GM18858 (cell line): ENCODE results near the gene P2RX3.

Source experiments
- ATAC-seq: cut with Tn5 transposase; IDR thresholded peaks from one replicate; pipeline ENCODE4 v1.9.1; 2021; ENCODE audit not compliant: unreplicated experiment

The P2RX3 gene

DNA sequence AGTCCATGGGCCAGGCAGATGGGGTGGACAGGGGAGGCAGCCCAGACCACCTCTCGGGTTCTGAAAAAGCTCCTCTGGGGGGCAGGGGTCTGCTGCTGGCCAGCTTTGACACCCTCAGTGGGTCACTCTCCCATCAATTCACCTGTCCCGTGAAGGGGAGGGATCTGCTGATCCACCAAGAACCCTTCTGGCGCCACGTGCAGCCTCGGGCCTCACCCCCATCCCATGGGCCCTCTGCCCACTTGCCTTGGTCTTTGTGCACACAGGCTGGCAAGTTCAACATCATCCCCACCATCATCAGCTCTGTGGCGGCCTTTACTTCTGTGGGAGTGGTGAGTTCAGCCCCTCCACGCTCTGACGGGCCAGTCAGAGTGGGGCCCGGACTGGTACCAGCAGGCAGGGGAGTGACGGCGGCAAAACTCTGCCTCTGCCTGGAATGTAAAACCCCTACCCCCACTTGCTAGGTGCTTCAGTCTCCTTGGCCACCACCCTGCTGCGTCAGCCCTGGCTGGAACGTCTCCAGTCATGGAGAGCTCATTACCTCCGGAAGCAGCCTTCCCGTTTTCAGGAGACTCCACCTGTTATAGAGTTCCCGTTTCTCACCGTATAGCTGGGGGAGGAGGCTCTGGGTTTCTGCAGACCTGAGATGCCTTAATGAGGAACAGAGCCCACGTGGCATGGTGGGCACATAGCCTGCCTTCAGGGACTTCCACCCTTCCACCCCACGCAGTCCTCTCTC lies 30.1 kb downstream of the P2RX3 start:
- ATAC-seq = no peak

- ATAC-seq = no peak
Observed at GRCh38 chr11:57368845-57369232, 30.7 kb downstream of the P2RX3 start.

DNA sequence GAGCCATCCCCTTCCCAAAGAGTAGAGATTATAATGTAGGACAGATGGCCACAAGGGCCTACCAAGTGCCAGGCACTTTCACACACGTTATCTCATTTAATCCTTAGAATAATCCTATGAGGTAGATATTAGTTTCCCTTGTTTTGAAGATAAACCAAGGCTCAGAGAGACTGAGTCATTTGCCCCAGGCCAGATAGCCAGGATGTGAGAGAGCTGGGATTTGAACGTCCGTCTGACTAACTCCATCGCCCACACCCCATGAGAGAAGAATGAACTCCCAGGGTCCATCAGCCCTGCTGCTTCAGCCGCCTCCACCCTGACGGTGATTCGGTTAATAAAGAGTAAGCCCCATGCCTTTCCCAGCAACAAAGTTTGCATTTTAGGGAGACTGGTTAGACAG lies 32.1 kb downstream of the P2RX3 start:
- ATAC-seq = no peak

GRCh38 chr11:57370941-57371340 lies 32.8 kb downstream of the P2RX3 start:
- ATAC-seq = no peak

GRCh38 chr11:57373146-57373545 lies 35.0 kb downstream of the P2RX3 start:
- ATAC-seq = no peak

- ATAC-seq = no peak
Observed at GRCh38 chr11:57374966-57375365, 36.8 kb downstream of the P2RX3 start.

DNA sequence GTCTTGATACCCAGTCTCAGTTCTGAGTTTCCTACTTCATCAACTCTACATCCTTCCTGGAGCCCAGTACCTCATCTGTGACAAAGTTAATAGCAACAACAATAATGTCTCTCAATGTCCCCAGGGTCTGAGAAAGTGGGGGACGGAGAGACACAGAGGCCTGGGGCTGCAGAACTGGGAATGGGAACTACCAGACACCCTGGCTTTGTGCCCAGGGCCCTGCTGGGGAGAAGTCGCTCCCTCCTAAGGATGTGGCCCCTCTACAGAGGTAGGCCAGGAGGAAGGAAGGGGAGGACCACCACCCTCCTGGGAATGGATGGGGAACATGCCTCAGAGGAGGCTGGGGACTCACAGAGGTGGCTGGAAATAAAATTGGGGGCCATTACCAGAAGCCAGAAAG lies 37.3 kb downstream of the P2RX3 start:
- ATAC-seq = no peak

GRCh38 chr11:57376095-57377090 lies 38.2 kb downstream of the P2RX3 start:
- no peak for ATAC-seq

GRCh38 chr11:57377107-57377506 lies 39.0 kb downstream of the P2RX3 start:
- no peak for ATAC-seq

- no peak for ATAC-seq
Observed at GRCh38 chr11:57378186-57378585, 40.0 kb downstream of the P2RX3 start.

DNA sequence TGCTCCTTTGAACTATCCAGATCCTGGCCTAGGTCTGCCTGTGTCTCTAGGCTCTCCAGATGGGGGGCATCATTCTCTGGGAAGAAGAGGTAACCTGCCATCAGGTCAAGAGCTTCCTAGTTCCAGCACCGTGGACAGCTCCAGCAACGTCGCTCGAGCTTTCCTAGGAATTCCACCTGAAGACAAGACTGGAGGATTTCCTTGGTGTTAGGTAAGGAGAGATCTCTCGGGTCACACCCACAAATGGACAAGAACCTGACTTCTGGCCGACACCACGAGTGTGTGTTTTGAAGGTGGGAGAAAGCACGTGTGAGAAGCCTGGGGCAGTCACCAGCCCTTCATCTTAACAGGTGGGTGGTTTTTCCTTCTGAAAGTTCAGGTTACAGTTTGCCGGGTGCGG lies 41.6 kb downstream of the P2RX3 start:
- ATAC-seq = no peak

- ATAC-seq = no peak
Observed at GRCh38 chr11:57380975-57381374, 42.8 kb downstream of the P2RX3 start, which contains the start of gene PRG3. PRG3 (minus strand) TSS chr11:57381150; CDS start chr11:57380708, 442 bp downstream.

GRCh38 chr11:57386178-57386940 lies 48.2 kb downstream of the P2RX3 start:
- ATAC-seq = no peak

GRCh38 chr11:57387289-57388030 lies 49.3 kb downstream of the P2RX3 start:
- ATAC-seq = no peak

DNA sequence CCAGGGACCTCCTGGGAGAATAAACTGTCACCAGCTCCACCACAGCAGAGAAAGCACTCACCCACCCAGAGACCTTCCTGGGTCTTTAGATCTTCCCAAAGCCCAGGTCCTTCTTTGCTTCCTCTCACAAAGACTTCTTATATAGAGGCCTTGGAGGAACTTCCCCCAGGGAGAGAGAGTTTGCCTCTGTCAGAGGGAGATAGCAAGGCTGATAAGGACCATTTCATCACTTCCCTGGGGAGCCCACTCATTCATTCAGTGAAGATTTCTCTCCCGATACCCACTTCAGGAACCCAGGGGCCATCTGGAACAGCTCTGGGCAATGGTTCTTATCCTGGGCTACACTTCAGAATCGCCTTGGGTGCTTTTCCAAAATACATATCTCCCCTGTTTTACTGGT lies 52.4 kb downstream of the P2RX3 start, which contains the start of gene PRG2:
PRG2 (minus strand) TSS at position 116 of the 400 bp plus-strand sequence. CDS start 706 bp downstream, outside the sequence.
- no peak for ATAC-seq

GRCh38 chr11:57391111-57391510 lies 53.0 kb downstream of the P2RX3 start:
- no peak for ATAC-seq

GRCh38 chr11:57391539-57391938 lies 53.4 kb downstream of the P2RX3 start:
- no peak for ATAC-seq

DNA sequence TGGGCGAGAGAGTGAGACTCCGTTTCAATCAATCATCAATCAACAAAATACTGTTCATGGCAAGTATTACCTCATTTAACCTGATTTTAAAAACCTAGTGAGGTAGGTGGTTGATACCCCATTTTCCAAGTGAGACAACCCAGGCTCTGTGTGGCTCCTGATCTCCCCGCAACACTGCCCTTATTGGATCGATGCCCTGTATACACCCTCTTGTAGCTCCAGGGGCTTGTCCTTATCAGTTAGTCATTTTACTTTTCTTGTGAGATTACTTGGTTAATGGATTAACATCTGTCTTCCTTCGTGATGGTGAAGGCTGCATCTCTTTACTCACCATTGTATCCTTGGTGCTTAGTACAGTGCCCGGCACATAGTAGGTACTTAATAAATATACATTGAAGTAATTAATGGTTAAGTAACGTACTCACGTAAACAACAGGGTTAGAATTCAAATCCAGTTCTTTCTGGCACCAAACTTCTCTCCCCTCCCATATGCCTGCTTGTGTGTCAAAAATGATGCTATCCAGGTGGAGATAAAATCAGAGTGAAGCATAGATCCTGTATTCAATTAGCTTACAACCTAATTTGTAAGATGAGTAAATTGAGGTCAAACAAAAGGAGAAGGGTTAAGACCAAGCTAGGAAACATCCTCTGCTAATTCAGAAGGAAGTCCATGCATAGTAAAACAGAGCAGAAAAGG lies 54.1 kb downstream of the P2RX3 start:
- ATAC-seq = no peak

DNA sequence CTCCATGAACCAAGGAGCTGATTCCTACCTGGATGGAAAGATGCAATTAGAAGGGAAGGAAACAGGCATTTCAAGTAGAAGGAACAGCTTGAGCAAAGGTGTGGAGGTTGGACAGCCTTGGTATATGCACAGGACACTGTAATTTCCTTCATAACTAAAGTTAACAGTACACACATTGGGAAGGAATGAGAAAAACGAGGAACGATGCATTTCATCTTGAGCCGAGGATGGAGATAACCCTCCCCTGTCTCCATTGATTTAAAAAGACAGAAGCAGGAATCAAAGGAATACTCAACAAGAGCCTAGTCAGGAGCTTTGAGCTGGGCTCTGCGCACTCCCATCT lies 54.6 kb downstream of the P2RX3 start:
- no peak for ATAC-seq
